Aortic smooth muscle cell (primary cell): ENCODE results near the gene TUBB3. TPM values are rescaled to one million over a fixed set of nuclear protein-coding genes. Genes with fewer than 3 reads are reported as not detected.

Source experiments
- total RNA-seq: library from RNA; depleted of rRNA; stranded (reverse); fragments of >200 nt; gene quantifications from 2 replicates; pipeline ENCODE4 v1.2.3, GENCODE V29; 2014

TUBB3 gene
- total RNA-seq: 427 and 492 TPM in 2 replicates

GRCh38 chr16:89922884-89923639 lies at the start of gene TUBB3:
Gene TUBB3, plus strand, starts transcription at chr16:89923342. Its CDS starts 60 bp downstream, at chr16:89923402.

GRCh38 chr16:89918453-89919347 lies 4.4 kb upstream of the TUBB3 start, which contains the start of gene MC1R:
Gene MC1R, plus strand, starts transcription at chr16:89918862. Its CDS starts 397 bp downstream, at chr16:89919259.

Other genes starting within 250 kb of the TUBB3 start
- gene CDK10, start 236.7 kb upstream of the TUBB3 start, total RNA-seq: 32.9 and 33.2 TPM in 2 replicates
- 8.9 and 13.6 TPM in 2 replicates for gene SPATA2L, start 221.6 kb upstream of the TUBB3 start, total RNA-seq
- gene VPS9D1, start 202.4 kb upstream of the TUBB3 start, total RNA-seq: 7.7 and 9.2 TPM in 2 replicates
- 13.2 and 14.9 TPM in 2 replicates for gene ZNF276, start 201.8 kb upstream of the TUBB3 start, total RNA-seq
- 6.9 and 13.9 TPM in 2 replicates for gene FANCA, start 106.7 kb upstream of the TUBB3 start, total RNA-seq
- 0.62 and 0.79 TPM in 2 replicates for gene SPIRE2, start 94.9 kb upstream of the TUBB3 start, total RNA-seq
- gene TCF25, start 49.8 kb upstream of the TUBB3 start, total RNA-seq: 246 and 298 TPM in 2 replicates
- 7.2 and 8.6 TPM in 2 replicates for gene MC1R, start 4.5 kb upstream of the TUBB3 start, total RNA-seq
- gene DEF8, start 25.4 kb downstream of the TUBB3 start, total RNA-seq: 88.4 and 98.4 TPM in 2 replicates
- gene DBNDD1, start 96.1 kb downstream of the TUBB3 start, total RNA-seq: 2.8 and 3.4 TPM in 2 replicates
- not detected in 2 replicates for gene PRDM7, start 154.0 kb downstream of the TUBB3 start, total RNA-seq